GM12878 (cell line): ENCODE data around the gene SFI1. TPM values are rescaled to one million over a fixed set of nuclear protein-coding genes. Genes with fewer than 3 reads are reported as not detected.

Experiments
- ATF7 ChIP-seq: fragments of 450-650 bp; IDR thresholded peaks from 2 replicates; pipeline ENCODE4 v1.6.1; 2016; ENCODE audit warnings: low read depth, mild to moderate bottlenecking
- DPF2 ChIP-seq: fragments of 450-650 bp; IDR thresholded peaks from 2 replicates; pipeline ENCODE4 v1.6.1; 2017; ENCODE audit warnings: mild to moderate bottlenecking
- E2F8 ChIP-seq: fragments of 450-650 bp; IDR thresholded peaks from 2 replicates; pipeline ENCODE4 v1.6.1; 2018; ENCODE audit warnings: mild to moderate bottlenecking, low read depth, moderate library complexity; ENCODE audit not compliant: partially characterized antibody
- EP300 ChIP-seq, 2 experiments: fragments of 150-350 bp in 1 of 2; IDR thresholded peaks; 2 replicates each; pipeline ENCODE4 v1.6.1; 2011 to 2012; ENCODE audit warnings: low read depth in 2 of 2, low read length in 2 of 2, borderline replicate concordance in 1 of 2, improper control_type of control experiment in 1 of 2, inconsistent platforms in 1 of 2; ENCODE audit not compliant: control insufficient read depth in 1 of 2
- MEF2A ChIP-seq: IDR thresholded peaks from 2 replicates; pipeline ENCODE4 v1.6.1; 2011; ENCODE audit warnings: low read depth, mild to moderate bottlenecking, low read length, moderate library complexity; ENCODE audit not compliant: insufficient read depth
- NBN ChIP-seq: fragments of 450-650 bp; IDR thresholded peaks from 2 replicates; pipeline ENCODE4 v1.6.1; 2016
- NR2C1 ChIP-seq: fragments of 450-650 bp; IDR thresholded peaks from 2 replicates; pipeline ENCODE4 v1.6.1; 2017; ENCODE audit warnings: antibody characterized with exemption, mild to moderate bottlenecking, moderate library complexity
- POLR2AphosphoS2 ChIP-seq: IDR thresholded peaks from 2 replicates; pipeline ENCODE4 v1.6.1; 2011; ENCODE audit warnings: low read depth, mild to moderate bottlenecking, low read length, improper control_type of control experiment, moderate library complexity
- RAD51 ChIP-seq: fragments of 450-650 bp; IDR thresholded peaks from 2 replicates; pipeline ENCODE4 v1.6.1; 2016; ENCODE audit warnings: moderate library complexity, mild to moderate bottlenecking, inconsistent platforms
- USF1 ChIP-seq: IDR thresholded peaks from 2 replicates; pipeline ENCODE4 v1.6.1; 2011; ENCODE audit warnings: borderline replicate concordance, low read depth, mild to moderate bottlenecking, moderate library complexity, mixed read lengths, low read length; ENCODE audit not compliant: insufficient read depth; ENCODE audit errors: extremely low read length
- USF2 ChIP-seq: IDR thresholded peaks from 2 replicates; pipeline ENCODE4 v1.6.1; 2011; ENCODE audit warnings: low read depth, low read length, improper control_type of control experiment, borderline replicate concordance
- ZBTB11 ChIP-seq: fragments of 450-650 bp; formaldehyde crosslinking; IDR thresholded peaks from 2 replicates; pipeline ENCODE4 v1.5.0; 2022; ENCODE audit warnings: mild to moderate bottlenecking, missing genetic modification characterization
- polyA plus RNA-seq, 11 experiments: library from polyadenylated mRNA; depleted of rRNA in 4 of 11; unstranded in 6 of 11; stranded (reverse) in 5 of 11; fragments of >200 nt; fragmentation: Nextera tagmentation in 4 of 11; fragmentation: Illumina TruSeq in 1 of 11; extraction: Ambion mirVana in 4 of 11; extraction: Trizol in 1 of 11; gene quantifications; 1 replicate in 1 of 11; 2 replicates in 10 of 11; pipeline versions ENCODE4 v1.2.1 to v1.2.3, GENCODE V29; 2011 to 2016; ENCODE audit warnings: inconsistent platforms in 2 of 11, missing spikeins in 2 of 11, low read depth in 1 of 11
- total RNA-seq, 4 experiments: library from RNA; depleted of rRNA in 3 of 4; stranded (reverse); fragments of >200 nt in 3 of 4; fragmentation: Illumina TruSeq in 1 of 4; extraction: Trizol in 1 of 4; gene quantifications; 2 replicates each; pipeline versions ENCODE4 v1.2.1 to v1.2.3, GENCODE V29; 2013 to 2021
- TF ChIP-seq, protein P1 (sequence below): fragments of 450-650 bp; IDR thresholded peaks from 2 replicates; pipeline ENCODE4 v1.6.1; 2017; ENCODE audit warnings: mild to moderate bottlenecking, moderate library complexity

SFI1 gene
- total and polyA plus RNA-seq, 10 of the 15 experiments (the other 5 are each of a cell fraction or from before 2014, with no cell fraction given), result 6.3 to 70.1 (median 30.4) TPM

GRCh38 chr22:31646186-31647019 is 150.1 kb downstream of the SFI1 start (continued):
- no peak for TF ChIP-seq E2F8
- peak; percentile 81 for TF ChIP-seq ATF7
- TF ChIP-seq, protein P1, sequence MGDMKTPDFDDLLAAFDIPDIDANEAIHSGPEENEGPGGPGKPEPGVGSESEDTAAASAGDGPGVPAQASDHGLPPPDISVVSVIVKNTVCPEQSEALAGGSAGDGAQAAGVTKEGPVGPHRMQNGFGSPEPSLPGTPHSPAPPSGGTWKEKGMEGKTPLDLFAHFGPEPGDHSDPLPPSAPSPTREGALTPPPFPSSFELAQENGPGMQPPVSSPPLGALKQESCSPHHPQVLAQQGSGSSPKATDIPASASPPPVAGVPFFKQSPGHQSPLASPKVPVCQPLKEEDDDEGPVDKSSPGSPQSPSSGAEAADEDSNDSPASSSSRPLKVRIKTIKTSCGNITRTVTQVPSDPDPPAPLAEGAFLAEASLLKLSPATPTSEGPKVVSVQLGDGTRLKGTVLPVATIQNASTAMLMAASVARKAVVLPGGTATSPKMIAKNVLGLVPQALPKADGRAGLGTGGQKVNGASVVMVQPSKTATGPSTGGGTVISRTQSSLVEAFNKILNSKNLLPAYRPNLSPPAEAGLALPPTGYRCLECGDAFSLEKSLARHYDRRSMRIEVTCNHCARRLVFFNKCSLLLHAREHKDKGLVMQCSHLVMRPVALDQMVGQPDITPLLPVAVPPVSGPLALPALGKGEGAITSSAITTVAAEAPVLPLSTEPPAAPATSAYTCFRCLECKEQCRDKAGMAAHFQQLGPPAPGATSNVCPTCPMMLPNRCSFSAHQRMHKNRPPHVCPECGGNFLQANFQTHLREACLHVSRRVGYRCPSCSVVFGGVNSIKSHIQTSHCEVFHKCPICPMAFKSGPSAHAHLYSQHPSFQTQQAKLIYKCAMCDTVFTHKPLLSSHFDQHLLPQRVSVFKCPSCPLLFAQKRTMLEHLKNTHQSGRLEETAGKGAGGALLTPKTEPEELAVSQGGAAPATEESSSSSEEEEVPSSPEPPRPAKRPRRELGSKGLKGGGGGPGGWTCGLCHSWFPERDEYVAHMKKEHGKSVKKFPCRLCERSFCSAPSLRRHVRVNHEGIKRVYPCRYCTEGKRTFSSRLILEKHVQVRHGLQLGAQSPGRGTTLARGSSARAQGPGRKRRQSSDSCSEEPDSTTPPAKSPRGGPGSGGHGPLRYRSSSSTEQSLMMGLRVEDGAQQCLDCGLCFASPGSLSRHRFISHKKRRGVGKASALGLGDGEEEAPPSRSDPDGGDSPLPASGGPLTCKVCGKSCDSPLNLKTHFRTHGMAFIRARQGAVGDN, result peak; percentile 90
- peak; percentile 53 to 82; a peak in 2 of 4 replicates for TF ChIP-seq EP300 (IDR thresholded peaks at IDR 0.05; ENCODE audit: borderline replicate concordance in 1 of 2, control insufficient read depth in 1 of 2, low read depth in 2 of 2, low read length in 2 of 2)
- peak; percentile 34; the same call in 1 of the 2 replicates for TF ChIP-seq NR2C1
- TF ChIP-seq USF1, result peak; percentile 30
- no peak for TF ChIP-seq POLR2AphosphoS2
- TF ChIP-seq DPF2, result peak; percentile 76
- TF ChIP-seq USF2, result peak; percentile 52; the same call in 1 of the 2 replicates
- 0 out of 2 replicates have a peak, but pooled peaks have one; percentile 26 for TF ChIP-seq MEF2A
- TF ChIP-seq NBN, result peak; percentile 43; the same call in 1 of the 2 replicates
- TF ChIP-seq ZBTB11, result no peak
- peak; percentile 95 for TF ChIP-seq RAD51
